ENCODE results near the gene PTCD2. TPM values are rescaled to one million over a fixed set of nuclear protein-coding genes. Genes with fewer than 3 reads are reported as not detected.
"Not testable (repeated sequence)": the region's sequence is repeated elsewhere in the genome, so short reads cannot be mapped to it uniquely, and the experiment has no call there.

The PTCD2 gene
- total RNA-seq, 3 donors from 2014 or later = 11.6 to 14.1 (median 13.3) TPM

DNA sequence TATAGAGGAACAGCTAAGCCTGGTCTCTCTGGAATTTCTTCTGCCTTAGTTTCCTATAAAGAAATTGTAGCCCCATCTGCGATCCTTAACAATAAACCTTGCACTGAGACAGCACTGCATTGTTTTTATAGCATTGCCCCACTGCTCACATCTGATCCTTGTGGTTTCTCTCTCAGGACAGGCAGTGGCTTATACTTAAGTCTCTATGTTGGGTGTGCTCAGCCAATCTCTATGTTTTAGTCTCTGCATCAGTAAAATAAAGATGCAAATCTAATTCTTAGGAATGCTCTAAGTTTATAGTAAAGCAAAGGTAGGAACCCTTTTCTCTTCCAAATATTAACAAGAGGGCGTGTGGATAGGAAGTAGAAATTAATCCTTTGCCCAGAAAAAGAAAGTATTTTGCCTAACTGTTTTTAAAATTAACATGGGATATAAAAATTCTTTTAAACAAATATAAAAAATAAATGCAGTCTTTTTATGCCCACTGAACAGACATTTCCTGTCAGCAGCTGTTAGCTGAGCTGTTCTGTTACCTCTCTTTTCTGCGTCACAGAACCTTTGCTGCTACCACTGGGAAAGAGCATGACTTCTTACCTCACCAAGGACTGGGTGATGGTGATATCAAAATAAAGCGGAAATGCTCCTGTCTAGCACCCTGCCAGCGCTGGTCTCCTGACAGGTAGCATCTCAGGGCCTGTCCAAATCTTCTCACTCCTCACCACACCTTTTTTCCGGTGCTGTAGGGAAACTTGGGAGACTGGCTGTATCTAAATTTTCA lies 29.6 kb upstream of the PTCD2 start:
- H3K4me3 Mint-ChIP-seq = no peak overlapping the region
- DNase-seq = no peak
- no peaks in the 10 kb centered on the region for H3K27me3 Mint-ChIP-seq (ENCODE audit: low read depth)
- peaks cover 3% of the 10 kb centered on the region for H3K4me1 Mint-ChIP-seq (ENCODE audit: low read depth)
- ATAC-seq = no peak
- peaks cover 45% of the 10 kb centered on the region for H3K36me3 Mint-ChIP-seq (ENCODE audit: insufficient read depth)
- no peaks in the 10 kb centered on the region for H3K9me3 Mint-ChIP-seq

DNA sequence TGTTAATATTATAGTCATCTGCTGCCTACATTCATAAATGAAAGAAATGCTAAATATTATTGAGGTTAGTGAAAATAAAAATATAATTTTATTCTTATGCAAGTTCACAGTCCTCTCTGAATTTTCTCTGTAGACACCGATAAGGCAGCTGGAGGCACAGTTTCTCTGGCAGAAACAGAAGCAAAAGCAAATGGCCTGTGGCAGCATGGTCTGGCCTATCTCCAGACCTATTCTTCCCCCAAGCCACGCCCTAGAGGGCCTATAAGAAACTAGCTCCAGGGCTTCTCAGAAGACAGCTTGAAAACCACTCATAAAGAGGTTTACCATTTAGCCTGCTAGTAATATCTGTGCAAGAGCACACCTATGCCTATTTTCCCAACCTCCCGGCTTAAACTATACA lies 28.6 kb upstream of the PTCD2 start:
- ATAC-seq (no peak), DNase-seq (no peak)
- Mint-ChIP-seq H3K4me1 (ENCODE audit: low read depth) (peaks cover 5% of the 10 kb centered on the region), H3K36me3 (ENCODE audit: insufficient read depth) (peaks cover 43% of the 10 kb centered on the region), H3K4me3 (no peak overlapping the region), H3K9me3 (no peaks in the 10 kb centered on the region), H3K27me3 (ENCODE audit: low read depth) (no peaks in the 10 kb centered on the region)

DNA sequence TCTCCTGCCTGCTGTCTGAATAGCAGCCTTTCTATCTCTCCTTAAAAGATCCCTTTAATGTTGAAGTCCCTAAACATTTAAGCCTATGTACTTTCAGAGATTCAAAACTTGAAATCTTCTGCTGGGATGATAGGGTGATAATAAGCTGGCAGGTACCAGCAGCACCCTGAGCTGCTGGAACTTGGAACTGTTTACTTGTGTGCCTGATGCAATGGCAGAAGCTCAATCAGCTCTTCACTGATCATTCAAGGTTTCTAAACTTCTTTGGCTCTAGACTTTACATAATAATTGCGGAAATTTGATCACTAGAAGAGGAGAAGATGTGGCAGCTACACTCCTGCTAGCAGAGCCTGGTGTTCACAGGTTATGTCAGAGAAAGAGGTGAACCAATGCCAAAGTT lies 27.8 kb upstream of the PTCD2 start:
- peaks cover 43% of the 10 kb centered on the region for H3K36me3 Mint-ChIP-seq (ENCODE audit: insufficient read depth)
- H3K4me1 Mint-ChIP-seq (ENCODE audit: low read depth) = peaks cover 5% of the 10 kb centered on the region
- H3K27me3 Mint-ChIP-seq (ENCODE audit: low read depth) = no peaks in the 10 kb centered on the region
- H3K9me3 Mint-ChIP-seq = no peaks in the 10 kb centered on the region
- H3K4me3 Mint-ChIP-seq = no peak overlapping the region
- ATAC-seq = no peak
- no peak for DNase-seq

DNA sequence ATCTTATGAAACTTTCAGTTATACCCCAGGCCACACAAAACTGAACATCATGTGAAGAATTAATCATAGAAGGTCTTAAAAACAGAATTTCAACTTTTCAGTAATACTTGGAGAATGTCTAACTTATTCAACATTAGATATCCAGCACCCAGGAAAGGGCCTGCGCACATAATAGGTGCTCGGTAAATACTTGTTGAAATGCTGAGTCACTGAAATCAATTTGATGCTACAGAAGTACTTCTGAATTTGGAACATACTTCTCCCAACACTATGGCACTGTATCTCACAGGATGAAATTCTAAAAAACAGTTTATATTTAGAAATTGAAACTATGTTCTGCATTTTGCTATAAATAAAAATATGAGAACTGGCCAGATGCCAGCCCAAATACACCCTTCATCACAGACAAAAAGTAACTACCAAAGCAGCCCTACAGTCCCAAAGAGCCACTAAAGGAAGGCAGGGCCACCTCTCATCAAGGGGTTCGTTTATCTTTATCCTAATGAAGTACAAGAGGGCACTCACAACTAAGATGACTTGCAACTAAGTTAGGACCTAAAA lies 26.6 kb upstream of the PTCD2 start:
- ATAC-seq = no peak
- Mint-ChIP-seq H3K9me3 (no peaks in the 10 kb centered on the region), H3K36me3 (ENCODE audit: insufficient read depth) (peaks cover 38% of the 10 kb centered on the region), H3K4me3 (no peak overlapping the region), H3K4me1 (ENCODE audit: low read depth) (peaks cover 10% of the 10 kb centered on the region), H3K27me3 (ENCODE audit: low read depth) (no peaks in the 10 kb centered on the region)
- DNase-seq = no peak

DNA sequence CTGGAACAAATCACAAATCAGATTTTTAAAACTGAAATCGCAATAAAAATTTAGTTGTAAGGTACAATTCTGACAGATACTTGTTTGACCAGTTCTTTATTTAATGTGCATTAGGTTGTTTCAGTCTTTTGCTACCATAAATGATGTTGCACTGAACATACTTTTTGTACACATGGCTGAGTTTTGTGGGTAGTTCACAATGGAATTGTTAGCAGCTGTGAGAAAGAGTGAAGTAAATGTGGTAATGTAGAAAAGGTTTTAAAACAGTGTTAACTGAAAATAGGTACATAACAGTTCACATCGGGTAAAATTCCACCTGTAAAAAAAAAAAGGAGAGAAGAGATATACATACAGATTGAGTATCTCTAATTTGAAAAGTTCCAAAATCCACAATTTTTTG lies 25.7 kb upstream of the PTCD2 start:
- DNase-seq (no peak), ATAC-seq (no peak)
- H3K4me1 Mint-ChIP-seq (ENCODE audit: low read depth) = peaks cover 16% of the 10 kb centered on the region
- no peak overlapping the region for H3K4me3 Mint-ChIP-seq
- H3K27me3 Mint-ChIP-seq (ENCODE audit: low read depth) = no peaks in the 10 kb centered on the region
- peaks cover 35% of the 10 kb centered on the region for H3K36me3 Mint-ChIP-seq (ENCODE audit: insufficient read depth)
- H3K9me3 Mint-ChIP-seq = no peaks in the 10 kb centered on the region

DNA sequence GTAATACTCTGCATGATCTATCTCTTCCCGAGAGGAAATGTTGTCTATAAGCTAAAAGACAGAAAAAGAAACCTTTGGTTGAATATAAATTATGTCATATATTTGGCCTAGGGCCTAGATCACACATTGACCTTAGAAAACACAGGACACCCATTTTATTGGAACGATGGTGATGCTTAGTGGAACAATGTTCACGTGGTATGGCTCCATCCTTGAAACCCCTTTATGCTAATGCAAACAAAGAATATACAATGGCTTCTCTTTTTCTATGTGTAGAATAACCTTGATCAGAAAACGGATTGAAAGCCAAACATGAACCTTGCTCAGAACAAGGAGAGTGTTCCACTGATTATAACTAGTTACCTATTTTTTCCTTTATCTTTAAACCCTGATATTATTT lies 24.6 kb upstream of the PTCD2 start:
- Mint-ChIP-seq H3K36me3 (ENCODE audit: insufficient read depth) (peaks cover 35% of the 10 kb centered on the region), H3K9me3 (no peaks in the 10 kb centered on the region), H3K27me3 (ENCODE audit: low read depth) (no peaks in the 10 kb centered on the region), H3K4me3 (no peak overlapping the region), H3K4me1 (ENCODE audit: low read depth) (peaks cover 26% of the 10 kb centered on the region)
- ATAC-seq = no peak
- DNase-seq = no peak

DNA sequence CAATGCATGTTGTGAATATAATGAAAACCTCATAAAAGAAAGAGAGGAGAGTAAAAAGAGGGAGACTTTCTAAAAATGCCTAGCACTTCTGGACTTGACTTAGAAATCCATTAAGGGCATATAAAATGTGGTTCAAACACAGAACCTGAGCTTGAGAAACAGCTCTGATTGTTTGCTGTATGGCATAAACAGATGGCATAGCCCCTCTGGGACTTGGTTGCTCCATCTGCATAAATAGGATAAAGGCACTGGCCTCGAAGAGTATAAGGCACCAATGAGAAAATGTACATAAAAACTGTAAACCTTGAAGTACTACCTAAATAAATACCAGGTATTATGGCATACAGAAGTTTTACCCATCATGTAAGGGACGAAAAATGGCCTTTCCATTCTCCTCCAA lies 23.9 kb upstream of the PTCD2 start:
- no peak for DNase-seq
- peaks cover 35% of the 10 kb centered on the region for H3K36me3 Mint-ChIP-seq (ENCODE audit: insufficient read depth)

DNA sequence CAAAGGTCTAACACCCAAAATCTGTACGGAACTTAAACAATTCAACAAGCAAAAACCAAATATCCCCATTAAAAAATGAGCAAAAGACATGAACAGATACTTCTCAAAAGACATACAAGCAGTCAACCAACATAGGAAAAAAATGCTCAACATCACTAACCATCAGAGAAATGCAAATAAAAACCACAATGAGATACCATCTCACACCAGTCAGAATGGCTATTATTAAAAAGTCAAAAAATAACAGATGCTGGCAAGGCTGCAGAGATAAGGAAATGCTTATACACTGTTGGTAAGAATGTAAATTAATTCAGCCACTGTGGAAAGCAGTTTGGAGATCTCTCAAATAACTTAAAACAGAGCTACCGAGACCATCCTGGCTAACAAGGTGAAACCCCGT lies 22.0 kb upstream of the PTCD2 start:
- H3K27me3 Mint-ChIP-seq (ENCODE audit: low read depth); DNase-seq; H3K9me3 Mint-ChIP-seq; ATAC-seq; H3K4me3 Mint-ChIP-seq: not testable (repeated sequence)
- H3K4me1 Mint-ChIP-seq (ENCODE audit: low read depth) = peaks cover 35% of the 10 kb centered on the region
- H3K36me3 Mint-ChIP-seq (ENCODE audit: insufficient read depth) = peaks cover 37% of the 10 kb centered on the region

More for the DNA sequence above, 23.9 kb upstream of the PTCD2 start:
- Mint-ChIP-seq H3K4me1 (ENCODE audit: low read depth) (peaks cover 31% of the 10 kb centered on the region), H3K9me3 (no peaks in the 10 kb centered on the region), H3K27me3 (ENCODE audit: low read depth) (no peaks in the 10 kb centered on the region), H3K4me3 (no peak overlapping the region)
- no peak for ATAC-seq

DNA sequence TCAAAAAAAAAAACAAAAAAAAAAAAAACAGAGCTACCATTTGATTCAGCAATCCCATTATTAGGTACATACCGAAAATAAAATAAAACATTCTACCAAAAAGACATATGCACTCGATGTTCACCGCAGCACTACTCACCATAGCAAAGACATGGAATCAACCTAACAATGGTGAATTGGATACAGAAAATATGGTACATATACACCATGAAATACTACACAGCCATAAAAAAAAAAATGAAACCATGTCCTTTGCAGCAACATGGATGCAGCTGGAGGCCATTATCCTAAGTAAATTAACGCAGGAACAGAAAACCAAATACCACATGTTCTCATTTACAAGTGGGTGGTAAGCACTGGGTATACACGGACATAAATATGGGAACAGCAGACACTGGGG lies 21.5 kb upstream of the PTCD2 start:
- Mint-ChIP-seq H3K36me3 (ENCODE audit: insufficient read depth) (peaks cover 35% of the 10 kb centered on the region), H3K4me1 (ENCODE audit: low read depth) (peaks cover 35% of the 10 kb centered on the region), H3K4me3 (no peak overlapping the region), H3K27me3 (ENCODE audit: low read depth) (no peaks in the 10 kb centered on the region), H3K9me3 (no peaks in the 10 kb centered on the region)
- ATAC-seq (no peak), DNase-seq (no peak)

DNA sequence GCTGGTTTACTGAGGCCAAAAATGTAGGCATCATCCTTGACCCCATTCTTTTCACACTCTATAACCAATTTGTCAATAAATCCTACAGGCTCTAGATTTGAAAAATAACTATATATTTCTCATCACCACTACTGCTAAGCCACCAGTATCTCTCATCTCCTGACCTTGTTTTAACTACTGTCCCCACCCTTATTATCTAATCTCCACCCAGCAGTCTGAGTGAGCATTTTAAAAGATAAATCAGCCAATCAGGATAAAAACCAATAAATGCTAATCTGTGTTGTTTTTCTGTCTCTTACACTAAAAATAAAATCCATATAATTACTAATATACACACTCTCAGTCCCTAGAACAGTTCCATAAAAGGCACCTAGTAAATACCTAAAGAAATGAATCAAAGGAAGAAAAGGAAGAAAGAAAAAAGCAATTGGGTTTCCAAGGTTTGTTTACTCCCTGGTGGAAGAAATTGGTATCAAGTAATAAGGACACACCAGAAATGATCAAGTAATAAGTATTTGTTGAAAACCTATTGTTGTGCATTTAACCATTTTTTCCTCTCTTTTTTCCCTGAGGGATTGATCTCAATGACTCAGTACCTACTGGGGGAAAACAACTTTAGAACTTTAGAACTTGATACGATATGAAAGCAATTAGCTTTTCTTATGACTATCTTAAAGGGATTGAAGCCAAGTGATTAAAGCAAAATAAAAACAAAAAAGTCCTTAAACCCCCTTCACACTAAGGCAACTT lies 19.4 kb upstream of the PTCD2 start:
- peaks cover 45% of the 10 kb centered on the region for H3K4me1 Mint-ChIP-seq (ENCODE audit: low read depth)
- H3K36me3 Mint-ChIP-seq (ENCODE audit: insufficient read depth) = peaks cover 25% of the 10 kb centered on the region
- ATAC-seq (no peak), DNase-seq (no peak)
- no peaks in the 10 kb centered on the region for H3K27me3 Mint-ChIP-seq (ENCODE audit: low read depth)
- no peak overlapping the region for H3K4me3 Mint-ChIP-seq
- no peaks in the 10 kb centered on the region for H3K9me3 Mint-ChIP-seq

DNA sequence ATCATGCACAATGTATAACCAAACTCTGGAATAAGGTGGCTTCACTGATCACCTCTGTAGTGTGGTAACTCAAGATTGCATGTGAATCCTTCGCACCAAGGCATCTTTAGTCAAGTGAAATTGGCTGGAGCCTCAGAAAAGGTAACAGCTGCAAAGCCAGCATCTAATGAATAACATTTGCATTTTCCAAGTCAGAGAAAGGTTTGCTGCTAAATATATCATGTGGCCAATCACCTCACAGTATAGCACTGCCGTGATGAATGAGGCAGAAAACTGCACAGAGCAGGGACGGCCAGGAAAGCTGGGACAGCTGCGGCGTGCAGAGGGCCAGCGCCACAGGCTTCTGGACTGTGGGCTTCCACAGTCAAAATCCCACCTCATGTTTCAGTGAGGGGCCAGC lies 18.6 kb upstream of the PTCD2 start:
- no peak for ATAC-seq
- H3K4me1 Mint-ChIP-seq (ENCODE audit: low read depth) = peaks cover 45% of the 10 kb centered on the region
- peaks cover 21% of the 10 kb centered on the region for H3K36me3 Mint-ChIP-seq (ENCODE audit: insufficient read depth)
- no peaks in the 10 kb centered on the region for H3K27me3 Mint-ChIP-seq (ENCODE audit: low read depth)
- no peak overlapping the region for H3K4me3 Mint-ChIP-seq
- H3K9me3 Mint-ChIP-seq = no peaks in the 10 kb centered on the region
- no peak for DNase-seq

DNA sequence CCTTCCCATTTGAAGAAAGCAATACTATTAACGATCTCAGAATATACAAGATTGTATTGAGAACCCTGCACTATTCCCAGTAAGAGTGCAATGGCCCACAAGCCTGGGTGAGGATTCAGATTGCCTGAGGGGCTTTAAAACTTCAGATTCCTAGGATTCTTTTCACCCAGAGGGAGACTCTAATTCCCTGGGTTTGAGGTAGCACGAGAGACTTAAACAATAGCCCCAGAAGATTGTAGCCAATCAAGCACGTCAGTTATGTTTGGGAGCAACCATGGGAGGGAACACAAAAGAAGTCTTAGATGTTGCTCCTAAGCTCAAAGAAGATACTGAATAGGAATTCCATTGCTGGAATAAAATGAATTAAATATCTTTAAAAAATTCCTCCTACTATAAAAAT lies 18.0 kb upstream of the PTCD2 start:
- ATAC-seq = no peak
- Mint-ChIP-seq H3K4me3 (no peak overlapping the region), H3K4me1 (ENCODE audit: low read depth) (peaks cover 50% of the 10 kb centered on the region), H3K36me3 (ENCODE audit: insufficient read depth) (peaks cover 16% of the 10 kb centered on the region), H3K9me3 (no peaks in the 10 kb centered on the region), H3K27me3 (ENCODE audit: low read depth) (no peaks in the 10 kb centered on the region)
- no peak for DNase-seq

DNA sequence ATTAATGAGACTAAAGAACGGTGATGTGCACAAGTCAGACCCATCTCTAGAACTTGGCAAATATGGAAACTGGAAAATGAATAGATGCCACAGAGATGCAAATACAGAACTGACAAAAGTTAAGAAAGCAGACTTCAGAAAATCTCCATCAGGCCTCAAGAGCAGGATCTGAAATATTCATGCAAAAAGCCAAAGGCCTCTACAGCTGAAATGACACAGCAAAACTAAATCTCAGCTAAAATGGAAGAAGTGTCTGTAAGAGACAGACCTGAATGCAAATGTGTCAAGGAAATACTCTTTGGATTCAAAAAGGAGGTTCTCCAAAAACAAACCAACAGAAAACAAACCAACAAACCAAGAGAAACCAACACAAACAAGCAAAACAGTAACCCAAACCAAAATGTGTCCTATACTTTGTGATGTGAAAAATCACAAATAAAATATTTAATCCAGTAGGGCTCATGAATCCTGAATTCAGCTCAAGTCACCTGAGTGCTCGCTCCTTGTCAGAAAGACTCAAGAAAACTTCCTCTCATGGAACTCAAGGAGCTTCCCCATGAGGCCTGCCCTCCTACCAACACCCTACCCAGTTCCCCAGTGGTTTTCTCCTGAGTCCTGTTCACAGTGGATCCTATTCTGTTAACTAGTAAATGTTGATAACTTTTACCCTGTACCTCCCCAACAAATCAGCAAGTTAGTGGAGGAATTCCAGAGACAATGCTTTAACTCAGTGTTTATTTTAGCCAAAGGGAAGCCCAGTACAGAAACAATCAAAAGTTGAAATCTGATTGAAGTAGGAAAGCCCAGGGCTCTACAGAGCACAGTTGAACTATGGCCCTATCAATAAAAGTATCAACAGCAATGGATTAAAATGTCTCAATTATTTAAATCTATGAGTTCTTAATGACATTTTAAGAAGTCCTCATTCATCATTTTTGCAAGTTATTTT lies 14.7 kb upstream of the PTCD2 start:
- Mint-ChIP-seq H3K27me3 (ENCODE audit: low read depth) (no peaks in the 10 kb centered on the region), H3K36me3 (ENCODE audit: insufficient read depth) (peaks cover 16% of the 10 kb centered on the region), H3K9me3 (no peaks in the 10 kb centered on the region), H3K4me1 (ENCODE audit: low read depth) (peaks cover 41% of the 10 kb centered on the region), H3K4me3 (no peak overlapping the region)
- DNase-seq = no peak
- no peak for ATAC-seq

DNA sequence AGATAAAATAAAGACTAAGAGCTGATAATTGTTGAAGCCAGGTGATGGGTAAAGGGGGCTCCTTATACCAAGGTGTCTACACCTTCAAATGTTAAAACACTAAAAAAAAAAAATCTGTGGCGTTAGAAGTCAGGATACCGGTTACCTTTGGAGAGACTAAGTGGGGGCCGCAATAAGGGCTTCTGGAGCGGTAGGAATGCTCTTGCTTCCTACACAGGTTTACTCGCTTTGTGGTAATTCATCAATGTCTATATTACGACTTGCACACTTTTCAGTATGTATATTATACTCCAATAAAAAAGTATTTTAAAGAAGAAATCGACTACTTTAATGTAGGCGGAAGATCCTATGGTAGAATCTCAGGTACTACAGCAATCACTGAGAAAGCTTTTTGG lies 12.6 kb upstream of the PTCD2 start:
- no peaks in the 10 kb centered on the region for H3K9me3 Mint-ChIP-seq
- DNase-seq (no peak), ATAC-seq (no peak)
- H3K4me3 Mint-ChIP-seq = peak overlapping the region; percentile 88
- H3K36me3 Mint-ChIP-seq (ENCODE audit: insufficient read depth) = peaks cover 23% of the 10 kb centered on the region
- no peaks in the 10 kb centered on the region for H3K27me3 Mint-ChIP-seq (ENCODE audit: low read depth)
- peaks cover 31% of the 10 kb centered on the region for H3K4me1 Mint-ChIP-seq (ENCODE audit: low read depth)
